ENCODE measurements around the gene TRAF7.
"Not testable (repeated sequence)": the region's sequence is repeated elsewhere in the genome, so short reads cannot be mapped to it uniquely, and the experiment has no call there.

Gene TRAF7

GRCh38 chr16:2127630-2128280 lies 27.8 kb upstream of the TRAF7 start:
- not testable (repeated sequence) for H3K36me3 ChIP-seq (ENCODE audit: control insufficient read depth, insufficient read depth, low read length); H3K27ac ChIP-seq (ENCODE audit: insufficient read depth, low read length, poor library complexity, severe bottlenecking)

GRCh38 chr16:2129251-2129650 lies 26.3 kb upstream of the TRAF7 start:
- H3K4me1 ChIP-seq (ENCODE audit: control insufficient read depth, insufficient read depth, low read length, poor library complexity, severe bottlenecking); H3K4me3 ChIP-seq (ENCODE audit: insufficient read depth, low read depth, low read length, poor library complexity, severe bottlenecking); DNase-seq; H3K27me3 ChIP-seq (replicated peaks; ENCODE audit: control insufficient read depth, insufficient read depth, low read length, poor library complexity, severe bottlenecking); H3K27ac ChIP-seq (ENCODE audit: insufficient read depth, low read length, poor library complexity, severe bottlenecking); H3K9me3 ChIP-seq (ENCODE audit: control insufficient read depth, low read length); H3K36me3 ChIP-seq (ENCODE audit: control insufficient read depth, insufficient read depth, low read length): not testable (repeated sequence)

More at GRCh38 chr16:2127630-2128280, 27.8 kb upstream of the TRAF7 start:
- H3K4me1 ChIP-seq (ENCODE audit: control insufficient read depth, insufficient read depth, low read length, poor library complexity, severe bottlenecking); H3K27me3 ChIP-seq (replicated peaks; ENCODE audit: control insufficient read depth, insufficient read depth, low read length, poor library complexity, severe bottlenecking); H3K4me3 ChIP-seq (ENCODE audit: insufficient read depth, low read depth, low read length, poor library complexity, severe bottlenecking); H3K9me3 ChIP-seq (ENCODE audit: control insufficient read depth, low read length); DNase-seq: not testable (repeated sequence)

- DNase-seq; H3K4me3 ChIP-seq (ENCODE audit: insufficient read depth, low read depth, low read length, poor library complexity, severe bottlenecking); H3K36me3 ChIP-seq (ENCODE audit: control insufficient read depth, insufficient read depth, low read length); H3K27ac ChIP-seq (ENCODE audit: insufficient read depth, low read length, poor library complexity, severe bottlenecking); H3K27me3 ChIP-seq (replicated peaks; ENCODE audit: control insufficient read depth, insufficient read depth, low read length, poor library complexity, severe bottlenecking); H3K9me3 ChIP-seq (ENCODE audit: control insufficient read depth, low read length); H3K4me1 ChIP-seq (ENCODE audit: control insufficient read depth, insufficient read depth, low read length, poor library complexity, severe bottlenecking): not testable (repeated sequence)
Measured at GRCh38 chr16:2129890-2130447, 25.6 kb upstream of the TRAF7 start.

GRCh38 chr16:2133797-2134196 lies 21.8 kb upstream of the TRAF7 start:
- H3K27me3 ChIP-seq (replicated peaks; ENCODE audit: control insufficient read depth, insufficient read depth, low read length, poor library complexity, severe bottlenecking); H3K9me3 ChIP-seq (ENCODE audit: control insufficient read depth, low read length); H3K27ac ChIP-seq (ENCODE audit: insufficient read depth, low read length, poor library complexity, severe bottlenecking); H3K4me1 ChIP-seq (ENCODE audit: control insufficient read depth, insufficient read depth, low read length, poor library complexity, severe bottlenecking); H3K4me3 ChIP-seq (ENCODE audit: insufficient read depth, low read depth, low read length, poor library complexity, severe bottlenecking); H3K36me3 ChIP-seq (ENCODE audit: control insufficient read depth, insufficient read depth, low read length); DNase-seq: not testable (repeated sequence)

- H3K4me3 ChIP-seq (ENCODE audit: insufficient read depth, low read depth, low read length, poor library complexity, severe bottlenecking); H3K27me3 ChIP-seq (replicated peaks; ENCODE audit: control insufficient read depth, insufficient read depth, low read length, poor library complexity, severe bottlenecking); H3K9me3 ChIP-seq (ENCODE audit: control insufficient read depth, low read length); H3K27ac ChIP-seq (ENCODE audit: insufficient read depth, low read length, poor library complexity, severe bottlenecking); DNase-seq; H3K4me1 ChIP-seq (ENCODE audit: control insufficient read depth, insufficient read depth, low read length, poor library complexity, severe bottlenecking); H3K36me3 ChIP-seq (ENCODE audit: control insufficient read depth, insufficient read depth, low read length): not testable (repeated sequence)
Measured at GRCh38 chr16:2135071-2135470, 20.5 kb upstream of the TRAF7 start.

- Histone ChIP-seq H3K4me3 (ENCODE audit: insufficient read depth, low read depth, low read length, poor library complexity, severe bottlenecking) (peak within 1 kb of the TSS; percentile 23), H3K27ac (ENCODE audit: insufficient read depth, low read length, poor library complexity, severe bottlenecking) (peak within 1 kb of the TSS; percentile 42)
- not testable (repeated sequence) for H3K27me3 ChIP-seq (replicated peaks; ENCODE audit: control insufficient read depth, insufficient read depth, low read length, poor library complexity, severe bottlenecking); H3K36me3 ChIP-seq (ENCODE audit: control insufficient read depth, insufficient read depth, low read length); H3K9me3 ChIP-seq (ENCODE audit: control insufficient read depth, low read length); H3K4me1 ChIP-seq (ENCODE audit: control insufficient read depth, insufficient read depth, low read length, poor library complexity, severe bottlenecking)
- DNase-seq: peak; percentile 95 to 98 (median 97)
Measured at GRCh38 chr16:2135770-2136490, 19.7 kb upstream of the TRAF7 start, which contains the start of gene PKD1. Gene PKD1 (minus strand): TSS chr16:2135898. CDS start chr16:2135689, 209 bp downstream.

GRCh38 chr16:2142942-2143877 lies 12.4 kb upstream of the TRAF7 start:
- Histone ChIP-seq H3K36me3 (ENCODE audit: control insufficient read depth, insufficient read depth, low read length) (no peaks in the 10 kb centered on the region), H3K4me3 (ENCODE audit: insufficient read depth, low read depth, low read length, poor library complexity, severe bottlenecking) (no peak overlapping the region), H3K9me3 (ENCODE audit: control insufficient read depth, low read length) (no peaks in the 10 kb centered on the region), H3K4me1 (ENCODE audit: control insufficient read depth, insufficient read depth, low read length, poor library complexity, severe bottlenecking) (peaks cover 7% of the 10 kb centered on the region), H3K27ac (ENCODE audit: insufficient read depth, low read length, poor library complexity, severe bottlenecking) (no peak overlapping the region), H3K27me3 (replicated peaks; ENCODE audit: control insufficient read depth, insufficient read depth, low read length, poor library complexity, severe bottlenecking) (no peaks in the 10 kb centered on the region)
- no peak for DNase-seq

- Histone ChIP-seq H3K36me3 (ENCODE audit: control insufficient read depth, insufficient read depth, low read length) (no peaks in the 10 kb centered on the region), H3K27me3 (replicated peaks; ENCODE audit: control insufficient read depth, insufficient read depth, low read length, poor library complexity, severe bottlenecking) (no peaks in the 10 kb centered on the region), H3K4me1 (ENCODE audit: control insufficient read depth, insufficient read depth, low read length, poor library complexity, severe bottlenecking) (peaks cover 13% of the 10 kb centered on the region), H3K9me3 (ENCODE audit: control insufficient read depth, low read length) (no peaks in the 10 kb centered on the region), H3K27ac (ENCODE audit: insufficient read depth, low read length, poor library complexity, severe bottlenecking) (no peak overlapping the region), H3K4me3 (ENCODE audit: insufficient read depth, low read depth, low read length, poor library complexity, severe bottlenecking) (no peak overlapping the region)
- no peak for DNase-seq
Measured at GRCh38 chr16:2143878-2144485, 11.6 kb upstream of the TRAF7 start.

- DNase-seq: no peak
- no peak overlapping the region for H3K27ac ChIP-seq (ENCODE audit: insufficient read depth, low read length, poor library complexity, severe bottlenecking)
- H3K36me3 ChIP-seq (ENCODE audit: control insufficient read depth, insufficient read depth, low read length): no peaks in the 10 kb centered on the region
- H3K9me3 ChIP-seq (ENCODE audit: control insufficient read depth, low read length): no peaks in the 10 kb centered on the region
- peaks cover 20% of the 10 kb centered on the region for H3K4me1 ChIP-seq (ENCODE audit: control insufficient read depth, insufficient read depth, low read length, poor library complexity, severe bottlenecking)
- H3K4me3 ChIP-seq (ENCODE audit: insufficient read depth, low read depth, low read length, poor library complexity, severe bottlenecking): no peak overlapping the region
- no peaks in the 10 kb centered on the region for H3K27me3 ChIP-seq (replicated peaks; ENCODE audit: control insufficient read depth, insufficient read depth, low read length, poor library complexity, severe bottlenecking)
Measured at GRCh38 chr16:2145843-2146242, 9.7 kb upstream of the TRAF7 start.
